Neural progenitor cell (in vitro differentiated cells): ENCODE measurements around the gene TMEM242.

Source experiments
- EZH2 ChIP-seq: fragments of 200-600 bp; sonication (generic); IDR thresholded peaks from 2 replicates; pipeline ENCODE4 v1.6.1; 2017; ENCODE audit warnings: antibody characterized with exemption, mild to moderate bottlenecking, moderate library complexity
- TF ChIP-seq, protein P1 (sequence below): fragments of 200-600 bp; sonication (generic); IDR thresholded peaks from 2 replicates; pipeline ENCODE4 v1.5.1; 2017; ENCODE audit warnings: antibody characterized with exemption, mild to moderate bottlenecking

DNA sequence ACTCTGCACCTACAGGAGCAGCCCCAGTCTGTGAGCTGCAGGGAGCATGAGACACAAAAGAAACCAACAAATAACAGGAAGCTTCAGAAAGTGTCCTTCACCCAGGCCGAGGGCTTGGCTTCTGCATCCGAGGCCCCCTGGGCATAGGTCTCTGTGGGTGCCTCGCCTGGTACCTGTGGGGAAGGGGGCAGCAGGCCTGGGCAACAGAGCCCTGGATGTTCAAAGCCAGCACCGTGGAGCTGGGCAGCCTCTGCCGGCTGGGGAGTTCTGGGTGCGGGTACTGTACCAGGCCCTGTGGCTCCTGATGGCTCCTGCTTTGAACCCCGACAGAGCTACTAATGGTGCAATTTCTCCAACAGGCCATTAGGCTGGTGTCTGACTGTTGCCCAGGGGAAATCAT lies 55.7 kb downstream of the TMEM242 start:
- TF ChIP-seq, protein P1, sequence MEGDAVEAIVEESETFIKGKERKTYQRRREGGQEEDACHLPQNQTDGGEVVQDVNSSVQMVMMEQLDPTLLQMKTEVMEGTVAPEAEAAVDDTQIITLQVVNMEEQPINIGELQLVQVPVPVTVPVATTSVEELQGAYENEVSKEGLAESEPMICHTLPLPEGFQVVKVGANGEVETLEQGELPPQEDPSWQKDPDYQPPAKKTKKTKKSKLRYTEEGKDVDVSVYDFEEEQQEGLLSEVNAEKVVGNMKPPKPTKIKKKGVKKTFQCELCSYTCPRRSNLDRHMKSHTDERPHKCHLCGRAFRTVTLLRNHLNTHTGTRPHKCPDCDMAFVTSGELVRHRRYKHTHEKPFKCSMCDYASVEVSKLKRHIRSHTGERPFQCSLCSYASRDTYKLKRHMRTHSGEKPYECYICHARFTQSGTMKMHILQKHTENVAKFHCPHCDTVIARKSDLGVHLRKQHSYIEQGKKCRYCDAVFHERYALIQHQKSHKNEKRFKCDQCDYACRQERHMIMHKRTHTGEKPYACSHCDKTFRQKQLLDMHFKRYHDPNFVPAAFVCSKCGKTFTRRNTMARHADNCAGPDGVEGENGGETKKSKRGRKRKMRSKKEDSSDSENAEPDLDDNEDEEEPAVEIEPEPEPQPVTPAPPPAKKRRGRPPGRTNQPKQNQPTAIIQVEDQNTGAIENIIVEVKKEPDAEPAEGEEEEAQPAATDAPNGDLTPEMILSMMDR = no peak
- TF ChIP-seq EZH2 = no peak
